GM10248 (cell line): ENCODE data around the gene CCNDBP1.

ENCODE experiments used
- CTCF ChIA-PET: fragments of 300-600 bp; sonication (Branson Sonifier 250); formaldehyde crosslinking; extraction: SDS; loops from one replicate; lab custom pipeline; 2021; ENCODE audit warnings: antibody characterized with exemption; lab: Yijun Ruan, JAX
- POLR2A ChIA-PET: fragments of 350-650 bp; sonication (Branson Sonifier 250); formaldehyde crosslinking; extraction: SDS; loops from one replicate; lab custom pipeline; 2020; ENCODE audit warnings: antibody characterized with exemption; lab: Yijun Ruan, JAX
- DNase-seq: peaks from one replicate; pipeline ENCODE4 v3.0.0; 2012; ENCODE audit errors: extremely low spot score
- TF ChIP-seq, protein P1 (sequence below): IDR thresholded peaks from 2 replicates; pipeline ENCODE4 v1.5.1; 2012; ENCODE audit warnings: mild to moderate bottlenecking, low read depth; ENCODE audit errors: extremely low read depth, missing control alignments, control extremely low read depth

The CCNDBP1 gene

DNA sequence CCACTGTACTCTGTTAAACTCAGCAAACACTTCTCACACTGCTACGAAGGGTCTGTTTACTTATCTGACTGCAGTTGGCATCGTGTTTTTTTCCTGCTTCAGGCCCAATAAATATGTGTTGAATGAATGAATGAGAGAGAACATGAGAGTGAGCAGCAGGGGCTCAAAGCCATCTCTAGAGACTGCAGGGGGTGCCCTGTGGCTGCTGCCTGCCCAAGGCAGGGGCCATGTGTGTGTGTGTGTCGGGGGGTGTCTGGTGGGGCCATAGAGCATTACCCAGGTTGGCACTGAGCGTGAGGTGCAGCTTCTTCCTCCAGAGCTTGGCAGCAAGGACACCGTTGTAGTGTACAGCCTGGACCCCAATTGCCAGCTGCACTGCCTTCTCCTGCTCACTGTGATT lies 20.9 kb downstream of the CCNDBP1 start:
- no peak for DNase-seq
- POLR2A ChIA-PET: no interaction called here
- CTCF ChIA-PET: interaction anchor here (0.9 to 4.5 kb wide), 5 partner anchors 10 to 79 kb away, joined by 3 to 27 read pairs (median 17); partner anchors contain the start of gene CCNDBP1
- TF ChIP-seq, protein P1, sequence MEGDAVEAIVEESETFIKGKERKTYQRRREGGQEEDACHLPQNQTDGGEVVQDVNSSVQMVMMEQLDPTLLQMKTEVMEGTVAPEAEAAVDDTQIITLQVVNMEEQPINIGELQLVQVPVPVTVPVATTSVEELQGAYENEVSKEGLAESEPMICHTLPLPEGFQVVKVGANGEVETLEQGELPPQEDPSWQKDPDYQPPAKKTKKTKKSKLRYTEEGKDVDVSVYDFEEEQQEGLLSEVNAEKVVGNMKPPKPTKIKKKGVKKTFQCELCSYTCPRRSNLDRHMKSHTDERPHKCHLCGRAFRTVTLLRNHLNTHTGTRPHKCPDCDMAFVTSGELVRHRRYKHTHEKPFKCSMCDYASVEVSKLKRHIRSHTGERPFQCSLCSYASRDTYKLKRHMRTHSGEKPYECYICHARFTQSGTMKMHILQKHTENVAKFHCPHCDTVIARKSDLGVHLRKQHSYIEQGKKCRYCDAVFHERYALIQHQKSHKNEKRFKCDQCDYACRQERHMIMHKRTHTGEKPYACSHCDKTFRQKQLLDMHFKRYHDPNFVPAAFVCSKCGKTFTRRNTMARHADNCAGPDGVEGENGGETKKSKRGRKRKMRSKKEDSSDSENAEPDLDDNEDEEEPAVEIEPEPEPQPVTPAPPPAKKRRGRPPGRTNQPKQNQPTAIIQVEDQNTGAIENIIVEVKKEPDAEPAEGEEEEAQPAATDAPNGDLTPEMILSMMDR: no peak

DNA sequence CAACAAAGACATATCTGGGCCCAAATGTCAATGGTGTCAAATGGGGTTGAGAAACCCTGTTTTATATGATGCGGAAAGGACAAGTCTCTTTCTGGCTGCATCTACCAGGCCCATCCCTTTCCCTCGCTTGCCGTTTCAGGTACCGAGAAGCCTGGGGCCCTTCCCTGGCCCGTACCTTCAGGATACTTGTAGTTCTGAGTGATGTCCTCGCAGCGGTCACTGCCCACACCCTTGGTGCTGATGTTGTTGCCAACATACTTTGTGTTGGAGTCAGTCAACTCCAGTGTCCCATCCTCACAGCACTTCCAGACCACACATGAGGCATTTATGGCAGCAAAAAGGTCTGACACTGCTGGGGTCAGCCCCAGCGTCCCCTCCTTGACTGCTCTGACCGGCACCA lies 21.8 kb downstream of the CCNDBP1 start:
- TF ChIP-seq, protein P1: no peak
- no peak for DNase-seq
- CTCF ChIA-PET: interaction anchor here (0.9 to 6.1 kb wide), 5 partner anchors 9 to 78 kb away, joined by 3 to 40 read pairs (median 6); no protein-coding TSS in a partner anchor
- POLR2A ChIA-PET: no interaction called here

DNA sequence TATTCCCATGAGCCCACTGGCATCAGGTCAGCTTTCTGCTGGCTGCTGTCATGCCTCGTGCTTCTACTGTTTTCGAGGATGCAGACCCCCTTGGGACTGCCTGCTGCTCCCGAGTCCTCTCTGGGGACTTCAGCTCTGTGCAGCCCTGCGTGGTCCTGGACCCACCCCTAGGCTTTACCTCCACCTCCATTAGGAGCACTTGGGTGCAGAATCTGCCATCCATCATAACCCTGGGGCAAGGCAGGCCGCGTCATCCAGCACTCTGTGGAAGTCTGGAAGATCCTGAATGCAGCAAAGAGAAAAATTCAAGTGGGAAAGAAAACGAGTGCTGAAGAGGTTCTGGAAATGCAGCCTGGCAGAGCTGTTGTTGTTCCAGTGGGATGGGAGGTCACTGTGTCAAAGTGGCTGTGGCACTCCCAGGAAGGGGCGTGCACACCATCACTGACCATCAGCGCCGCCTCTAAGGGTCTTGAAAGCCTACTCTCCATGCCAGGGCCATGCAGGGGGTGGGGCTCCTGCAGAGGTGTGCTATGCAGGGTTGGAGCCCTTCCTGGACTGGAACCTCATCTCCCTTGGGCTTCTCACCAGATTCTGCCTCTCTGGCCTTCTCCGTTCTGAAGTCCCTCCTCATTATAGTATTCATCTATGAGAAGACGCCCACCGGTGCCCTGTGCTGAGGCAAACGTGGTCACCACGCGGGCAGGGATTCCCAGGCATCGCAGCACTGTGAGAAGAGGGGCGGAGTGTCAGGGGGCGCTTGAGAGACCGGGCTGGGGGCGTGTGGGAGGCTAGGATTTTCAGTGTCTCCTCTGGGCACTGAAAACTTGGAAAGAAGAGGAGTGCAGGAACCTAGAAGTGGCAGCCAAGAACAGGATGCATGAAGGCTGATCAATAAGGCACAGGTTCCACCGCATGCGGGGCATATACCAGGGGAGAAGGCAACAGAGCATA lies 23.1 kb downstream of the CCNDBP1 start:
- POLR2A ChIA-PET: no interaction called here
- no peak for DNase-seq
- TF ChIP-seq, protein P1: no peak
- CTCF ChIA-PET: interaction anchor here (1.1 to 6.1 kb wide), 6 partner anchors 17 to 216 kb away, joined by 3 to 40 read pairs (median 5); no protein-coding TSS in a partner anchor

DNA sequence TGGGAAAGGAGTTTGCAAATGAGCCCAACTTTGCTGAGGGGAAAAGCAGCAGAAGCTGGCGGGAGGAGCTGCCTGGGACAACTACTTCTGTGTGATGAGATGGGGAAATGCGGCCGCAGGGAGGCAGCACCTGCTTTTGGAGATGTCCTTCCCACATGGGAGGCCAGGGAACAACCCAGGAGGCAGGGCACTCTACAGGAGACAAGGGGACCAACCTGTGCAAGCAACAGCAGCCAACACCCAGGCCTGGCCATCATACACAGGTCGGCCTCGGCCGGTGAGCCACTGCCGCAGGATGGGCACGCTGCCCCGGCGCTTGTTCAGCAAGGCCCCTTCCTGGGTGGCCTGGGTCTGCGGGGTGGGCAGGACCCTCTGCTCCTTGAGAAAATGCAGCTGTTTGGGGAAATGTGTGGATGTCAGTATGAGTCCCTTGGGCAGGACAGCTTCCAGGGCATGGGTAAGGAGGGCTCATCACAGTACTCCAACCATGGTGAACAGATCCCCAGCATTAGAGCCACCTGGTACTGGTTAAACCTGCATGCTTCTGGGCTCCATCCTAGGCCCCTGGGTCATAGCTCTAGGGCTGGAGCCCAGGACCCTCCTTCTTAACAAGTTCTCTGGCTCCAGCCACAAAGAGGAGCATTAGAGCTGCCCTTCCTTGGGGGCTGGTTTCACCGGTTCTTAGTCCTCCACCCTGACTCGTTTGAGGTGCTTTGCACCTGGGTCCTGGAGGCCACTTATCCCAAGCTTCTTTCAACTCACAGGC lies 24.0 kb downstream of the CCNDBP1 start:
- ChIA-PET CTCF (interaction anchor here (1.2 to 6.1 kb wide), 4 partner anchors 16 to 216 kb away, joined by 3 to 40 read pairs (median 6); no protein-coding TSS in a partner anchor), POLR2A (no interaction called here)
- TF ChIP-seq, protein P1: no peak
- DNase-seq: peak; percentile 58

DNA sequence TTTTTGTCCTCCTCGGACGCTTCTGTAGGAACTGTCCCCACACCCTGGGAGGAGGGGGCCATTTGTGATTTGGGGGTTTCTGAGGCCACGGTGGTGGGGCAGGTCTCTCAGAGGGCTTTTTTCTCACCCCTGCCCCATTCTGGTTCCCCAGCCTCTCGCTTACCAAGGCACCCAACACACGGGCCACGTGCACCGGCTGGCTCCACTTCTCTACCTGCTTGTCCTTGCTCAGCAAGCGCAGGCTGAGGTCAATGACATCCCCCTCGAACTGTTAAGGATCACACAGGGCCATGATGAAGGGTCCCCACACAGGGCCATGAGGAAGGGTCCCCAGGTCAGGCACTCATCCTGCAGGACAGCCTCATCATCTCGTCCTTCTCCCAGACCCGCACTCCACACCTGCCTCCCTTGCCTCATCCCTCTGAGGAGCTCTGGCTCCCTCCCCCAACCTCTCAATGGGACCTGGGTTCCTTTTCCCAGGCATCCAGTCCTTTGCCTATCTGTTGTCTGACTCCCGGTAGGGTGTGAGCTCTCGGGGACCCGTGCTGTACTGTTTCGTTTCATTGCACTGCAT lies 25.1 kb downstream of the CCNDBP1 start:
- DNase-seq: no peak
- POLR2A ChIA-PET: no interaction called here
- CTCF ChIA-PET: interaction anchor here (0.9 to 6.1 kb wide), 6 partner anchors 15 to 217 kb away, joined by 3 to 40 read pairs (median 6); no protein-coding TSS in a partner anchor
- TF ChIP-seq, protein P1: no peak
